ENCODE measurements around the gene SMG9.

Gene SMG9

GRCh38 chr19:43752287-43752875 is 2.4 kb downstream of the SMG9 start:
- DNase-seq = no peak

- no peak for DNase-seq
These were observed 3.1 kb downstream of the SMG9 start for GRCh38 chr19:43751466-43752220.

GRCh38 chr19:43749898-43750297 is 4.9 kb downstream of the SMG9 start:
- DNase-seq = no peak

GRCh38 chr19:43749152-43749551 is 5.6 kb downstream of the SMG9 start:
- no peak for DNase-seq

- DNase-seq = no peak
These were observed 6.1 kb downstream of the SMG9 start for GRCh38 chr19:43748685-43749084.

GRCh38 chr19:43748205-43748594 is 6.6 kb downstream of the SMG9 start:
- no peak for DNase-seq

GRCh38 chr19:43747557-43748204 is 7.1 kb downstream of the SMG9 start:
- no peak for DNase-seq

- no peak for DNase-seq
These were observed 11.7 kb downstream of the SMG9 start for GRCh38 chr19:43743059-43743458.

- DNase-seq = no peak
These were observed 13.5 kb downstream of the SMG9 start for GRCh38 chr19:43741075-43741825.

GRCh38 chr19:43739439-43740235 is 15.1 kb downstream of the SMG9 start:
- no peak for DNase-seq

- DNase-seq = no peak
These were observed 16.0 kb downstream of the SMG9 start for GRCh38 chr19:43738780-43739211.

- DNase-seq = no peak
These were observed 18.8 kb downstream of the SMG9 start for GRCh38 chr19:43735957-43736356.

GRCh38 chr19:43735013-43735412 is 19.7 kb downstream of the SMG9 start:
- no peak for DNase-seq

GRCh38 chr19:43731846-43732245 is 22.9 kb downstream of the SMG9 start:
- DNase-seq = no peak

- no peak for DNase-seq
These were observed 23.4 kb downstream of the SMG9 start for GRCh38 chr19:43731346-43731745.

GRCh38 chr19:43729919-43730318 is 24.8 kb downstream of the SMG9 start:
- no peak for DNase-seq

- DNase-seq = no peak
These were observed 27.2 kb downstream of the SMG9 start for GRCh38 chr19:43727593-43727853.

- DNase-seq = no peak
These were observed 27.8 kb downstream of the SMG9 start for GRCh38 chr19:43726736-43727592.

GRCh38 chr19:43725468-43725867 is 29.3 kb downstream of the SMG9 start:
- DNase-seq = no peak

GRCh38 chr19:43724896-43725295 is 29.9 kb downstream of the SMG9 start:
- DNase-seq = no peak

GRCh38 chr19:43723588-43723987 is 31.2 kb downstream of the SMG9 start:
- no peak for DNase-seq

GRCh38 chr19:43721469-43722048 is 33.2 kb downstream of the SMG9 start:
- no peak for DNase-seq
